Chondrocyte (in vitro differentiated cells): Measurements from ENCODE around the gene MND1. TPM values are rescaled to one million over a fixed set of nuclear protein-coding genes. Genes with fewer than 3 reads are reported as not detected.

Source experiments
- DNase-seq: peaks from one replicate; pipeline ENCODE4 v3.0.0; 2021; ENCODE audit warnings: mixed read lengths, low spot score
- H3K27ac Mint-ChIP-seq: one replicate; pipeline ENCODE4 v1.8.0; 2021; ENCODE audit warnings: mild to moderate bottlenecking, moderate library complexity, mixed read lengths; ENCODE audit not compliant: unreplicated experiment
- H3K27me3 Mint-ChIP-seq: 2 replicates; pipeline ENCODE4 v1.8.0; 2021; ENCODE audit warnings: low read depth, mixed read lengths
- H3K36me3 Mint-ChIP-seq: 2 replicates; pipeline ENCODE4 v1.8.0; 2021; ENCODE audit warnings: low read depth, mixed read lengths
- H3K4me1 Mint-ChIP-seq: 2 replicates; pipeline ENCODE4 v1.8.0; 2021; ENCODE audit warnings: low read depth, mild to moderate bottlenecking, mixed read lengths
- H3K4me3 Mint-ChIP-seq: one replicate; pipeline ENCODE4 v1.8.0; 2021; ENCODE audit warnings: mild to moderate bottlenecking, moderate library complexity, mixed read lengths; ENCODE audit not compliant: unreplicated experiment
- H3K9me3 Mint-ChIP-seq: 2 replicates; pipeline ENCODE4 v1.8.0; 2021; ENCODE audit warnings: low read depth, mixed read lengths
- total RNA-seq: library from RNA; stranded (reverse); gene quantifications from 3 replicates; pipeline ENCODE4 v1.2.1, GENCODE V29; 2021
- TF ChIP-seq, protein P1 (sequence below): fragments of 200-600 bp; sonication (generic); IDR thresholded peaks from 2 replicates; pipeline ENCODE4 v1.5.0; 2021; ENCODE audit warnings: antibody characterized with exemption, mild to moderate bottlenecking, moderate library complexity

MND1 gene
- total RNA-seq, 1 donor from 2014 or later = 0.90 TPM

DNA sequence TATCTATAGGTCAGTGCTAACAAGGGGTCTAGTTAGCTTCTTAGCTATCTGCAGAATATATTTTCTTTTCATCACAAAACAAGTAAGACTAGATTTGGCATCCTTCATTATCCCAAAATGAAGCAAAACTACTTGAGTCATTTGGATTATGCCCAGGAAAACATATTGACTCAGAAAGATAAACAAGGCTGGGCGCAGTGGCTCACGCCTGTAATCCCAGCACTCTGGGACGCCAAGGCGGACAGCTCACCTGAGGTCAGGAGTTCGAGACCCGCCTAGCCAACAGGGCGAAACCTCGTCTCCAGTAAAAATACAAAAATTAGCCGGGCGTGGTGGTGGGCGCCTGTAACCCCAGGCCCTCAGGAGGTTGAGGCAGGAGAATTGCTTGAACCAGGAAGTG lies 18.0 kb upstream of the MND1 start:
- TF ChIP-seq, protein P1, sequence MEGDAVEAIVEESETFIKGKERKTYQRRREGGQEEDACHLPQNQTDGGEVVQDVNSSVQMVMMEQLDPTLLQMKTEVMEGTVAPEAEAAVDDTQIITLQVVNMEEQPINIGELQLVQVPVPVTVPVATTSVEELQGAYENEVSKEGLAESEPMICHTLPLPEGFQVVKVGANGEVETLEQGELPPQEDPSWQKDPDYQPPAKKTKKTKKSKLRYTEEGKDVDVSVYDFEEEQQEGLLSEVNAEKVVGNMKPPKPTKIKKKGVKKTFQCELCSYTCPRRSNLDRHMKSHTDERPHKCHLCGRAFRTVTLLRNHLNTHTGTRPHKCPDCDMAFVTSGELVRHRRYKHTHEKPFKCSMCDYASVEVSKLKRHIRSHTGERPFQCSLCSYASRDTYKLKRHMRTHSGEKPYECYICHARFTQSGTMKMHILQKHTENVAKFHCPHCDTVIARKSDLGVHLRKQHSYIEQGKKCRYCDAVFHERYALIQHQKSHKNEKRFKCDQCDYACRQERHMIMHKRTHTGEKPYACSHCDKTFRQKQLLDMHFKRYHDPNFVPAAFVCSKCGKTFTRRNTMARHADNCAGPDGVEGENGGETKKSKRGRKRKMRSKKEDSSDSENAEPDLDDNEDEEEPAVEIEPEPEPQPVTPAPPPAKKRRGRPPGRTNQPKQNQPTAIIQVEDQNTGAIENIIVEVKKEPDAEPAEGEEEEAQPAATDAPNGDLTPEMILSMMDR = no peak
- H3K36me3 Mint-ChIP-seq = no peaks in the 10 kb centered on the region
- H3K4me3 Mint-ChIP-seq = no peak overlapping the region
- no peaks in the 10 kb centered on the region for H3K9me3 Mint-ChIP-seq
- DNase-seq = no peak
- no peaks in the 10 kb centered on the region for H3K4me1 Mint-ChIP-seq
- H3K27me3 Mint-ChIP-seq = no peaks in the 10 kb centered on the region
- H3K27ac Mint-ChIP-seq = no peak overlapping the region

DNA sequence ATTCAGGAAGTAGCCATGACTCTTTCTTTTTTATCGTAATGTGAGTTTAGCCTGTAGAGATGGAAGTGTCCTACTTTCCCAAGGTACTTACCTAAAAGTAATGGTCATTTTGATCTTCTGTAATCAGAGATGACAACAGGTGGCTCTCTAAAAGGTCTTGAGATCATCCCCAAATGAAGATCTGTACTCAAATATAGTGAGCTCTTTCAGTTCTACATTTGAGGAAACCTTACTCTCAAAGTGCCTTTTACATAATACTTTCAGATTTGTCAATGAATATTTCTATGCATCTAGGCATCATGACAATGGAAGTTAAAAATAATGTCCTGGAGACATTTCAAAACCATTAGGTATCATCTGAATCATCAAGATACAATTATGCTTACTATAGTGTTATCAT lies 17.2 kb upstream of the MND1 start:
- no peak for DNase-seq
- H3K9me3 Mint-ChIP-seq = no peaks in the 10 kb centered on the region
- H3K4me3 Mint-ChIP-seq = no peak overlapping the region
- TF ChIP-seq, protein P1 = no peak
- no peaks in the 10 kb centered on the region for H3K4me1 Mint-ChIP-seq
- H3K27ac Mint-ChIP-seq = no peak overlapping the region
- H3K36me3 Mint-ChIP-seq = peaks cover 2% of the 10 kb centered on the region
- H3K27me3 Mint-ChIP-seq = no peaks in the 10 kb centered on the region

DNA sequence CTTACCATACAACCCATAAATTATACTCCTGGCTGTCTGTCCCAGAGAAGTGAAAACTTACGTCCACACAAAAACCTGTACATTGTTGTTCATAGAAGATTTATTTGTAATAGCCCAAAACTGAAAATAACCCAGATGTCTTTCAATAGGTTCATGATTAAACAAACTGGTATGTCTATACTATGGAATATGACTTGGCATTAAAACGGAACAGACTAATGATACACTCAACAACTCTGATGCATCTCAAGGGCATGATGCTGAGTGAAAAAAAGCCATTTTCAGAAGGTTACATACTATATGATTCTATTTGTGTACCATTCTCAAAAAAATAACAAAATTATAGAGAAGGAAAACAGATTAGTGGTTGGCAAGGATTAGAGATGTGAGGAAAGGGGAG lies 11.6 kb upstream of the MND1 start:
- no peaks in the 10 kb centered on the region for H3K4me1 Mint-ChIP-seq
- no peak overlapping the region for H3K27ac Mint-ChIP-seq
- peaks cover 10% of the 10 kb centered on the region for H3K36me3 Mint-ChIP-seq
- H3K4me3 Mint-ChIP-seq = no peak overlapping the region
- no peaks in the 10 kb centered on the region for H3K27me3 Mint-ChIP-seq
- H3K9me3 Mint-ChIP-seq = no peaks in the 10 kb centered on the region
- TF ChIP-seq, protein P1 = no peak
- no peak for DNase-seq

DNA sequence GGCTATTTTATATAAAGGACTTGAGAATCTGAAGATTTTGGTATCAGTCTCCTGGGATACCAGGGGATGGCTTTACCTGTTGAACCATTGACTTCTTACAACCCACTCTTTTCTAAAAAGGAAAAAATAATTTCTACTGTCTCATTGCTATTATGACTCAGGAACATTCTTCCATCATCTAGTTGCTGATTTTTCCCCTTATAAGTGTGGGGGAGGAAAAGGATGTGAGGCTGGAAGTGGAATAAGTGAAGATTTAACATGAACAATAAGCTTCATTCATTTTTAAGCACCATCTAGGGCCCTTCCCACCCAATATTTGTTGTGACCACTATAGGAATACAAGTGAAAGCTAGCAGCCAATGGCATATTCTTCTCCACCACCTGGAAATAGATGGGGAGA lies 10.6 kb upstream of the MND1 start:
- no peak overlapping the region for H3K27ac Mint-ChIP-seq
- no peaks in the 10 kb centered on the region for H3K4me1 Mint-ChIP-seq
- no peaks in the 10 kb centered on the region for H3K27me3 Mint-ChIP-seq
- H3K36me3 Mint-ChIP-seq = peaks cover 10% of the 10 kb centered on the region
- TF ChIP-seq, protein P1 = no peak
- H3K9me3 Mint-ChIP-seq = no peaks in the 10 kb centered on the region
- H3K4me3 Mint-ChIP-seq = no peak overlapping the region
- no peak for DNase-seq

DNA sequence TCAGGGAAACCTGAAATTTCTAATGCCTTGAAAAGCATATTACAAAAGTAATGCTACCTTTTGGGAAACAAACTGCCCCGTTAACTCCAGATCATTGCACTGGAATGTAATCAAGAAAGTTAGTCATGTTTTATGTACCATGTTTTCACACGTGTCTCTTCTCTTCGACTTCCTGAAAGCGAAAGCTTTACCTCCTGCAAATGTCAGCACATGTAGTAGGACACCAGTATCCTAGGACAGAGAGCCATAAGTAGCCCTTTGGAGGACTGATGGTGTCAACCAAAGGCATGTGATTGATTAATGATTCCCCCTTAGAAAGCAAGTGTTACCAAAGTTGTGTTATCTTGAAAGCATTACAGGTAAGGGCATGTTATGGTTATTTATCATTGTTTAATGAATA lies 8.8 kb upstream of the MND1 start:
- Mint-ChIP-seq H3K27me3 (no peaks in the 10 kb centered on the region), H3K9me3 (no peaks in the 10 kb centered on the region), H3K27ac (no peak overlapping the region), H3K36me3 (peaks cover 14% of the 10 kb centered on the region), H3K4me1 (no peaks in the 10 kb centered on the region), H3K4me3 (no peak overlapping the region)
- TF ChIP-seq, protein P1 = no peak
- DNase-seq = no peak
